HG03442 (cell line): ENCODE data around the gene RAB3A.
A peak's percentile ranks its signal among the peaks of the same experiment; 100 is the strongest.

Source experiments
- ATAC-seq: cut with Tn5 transposase; IDR thresholded peaks from one replicate; pipeline ENCODE4 v1.9.1; 2021; ENCODE audit warnings: mild to moderate bottlenecking, moderate library complexity; ENCODE audit not compliant: unreplicated experiment

The RAB3A gene

GRCh38 chr19:18203863-18204393 lies at the start of gene RAB3A:
TSS of gene RAB3A (minus strand) at chr19:18204042. CDS start at chr19:18202740, 1,302 bp downstream.
- peak; percentile 87 for ATAC-seq

- no peak for ATAC-seq
These were observed 49.3 kb upstream of the RAB3A start for GRCh38 chr19:18253130-18253529.

- no peak for ATAC-seq
These were observed 48.5 kb upstream of the RAB3A start for GRCh38 chr19:18252370-18252717.

GRCh38 chr19:18251587-18252369 lies 47.9 kb upstream of the RAB3A start:
- no peak for ATAC-seq

GRCh38 chr19:18249834-18250233 lies 46.0 kb upstream of the RAB3A start:
- ATAC-seq, result no peak

GRCh38 chr19:18245297-18245696 lies 41.5 kb upstream of the RAB3A start:
- no peak for ATAC-seq

GRCh38 chr19:18239303-18239702 lies 35.5 kb upstream of the RAB3A start:
- ATAC-seq, result no peak

GRCh38 chr19:18234194-18234593 lies 30.4 kb upstream of the RAB3A start:
- no peak for ATAC-seq

GRCh38 chr19:18233224-18233825 lies 29.5 kb upstream of the RAB3A start:
- ATAC-seq, result no peak

GRCh38 chr19:18232540-18233223 lies 28.8 kb upstream of the RAB3A start:
- ATAC-seq, result no peak

- no peak for ATAC-seq
These were observed 27.9 kb upstream of the RAB3A start for GRCh38 chr19:18231775-18232174.

GRCh38 chr19:18230941-18231734 lies 27.3 kb upstream of the RAB3A start:
- no peak for ATAC-seq

GRCh38 chr19:18229915-18230314 lies 26.1 kb upstream of the RAB3A start:
- ATAC-seq, result no peak

GRCh38 chr19:18229474-18229873 lies 25.6 kb upstream of the RAB3A start:
- no peak for ATAC-seq

- ATAC-seq, result no peak
These were observed 24.0 kb upstream of the RAB3A start for GRCh38 chr19:18227781-18228271.

GRCh38 chr19:18226956-18227780 lies 23.3 kb upstream of the RAB3A start:
- ATAC-seq, result no peak

- ATAC-seq, result no peak
These were observed 22.0 kb upstream of the RAB3A start, which contains the start of gene PDE4C for GRCh38 chr19:18225702-18226468. TSS of gene PDE4C (minus strand) at chr19:18226438. CDS start at chr19:18226415, 23 bp downstream.

GRCh38 chr19:18225355-18225701 lies 21.5 kb upstream of the RAB3A start:
- no peak for ATAC-seq
